GM21447 (cell line): ENCODE results near the gene ADCY4.

Experiments
- ATAC-seq: cut with Tn5 transposase; IDR thresholded peaks from one replicate; pipeline ENCODE4 v1.9.1; 2021; ENCODE audit not compliant: unreplicated experiment

ADCY4 gene

DNA sequence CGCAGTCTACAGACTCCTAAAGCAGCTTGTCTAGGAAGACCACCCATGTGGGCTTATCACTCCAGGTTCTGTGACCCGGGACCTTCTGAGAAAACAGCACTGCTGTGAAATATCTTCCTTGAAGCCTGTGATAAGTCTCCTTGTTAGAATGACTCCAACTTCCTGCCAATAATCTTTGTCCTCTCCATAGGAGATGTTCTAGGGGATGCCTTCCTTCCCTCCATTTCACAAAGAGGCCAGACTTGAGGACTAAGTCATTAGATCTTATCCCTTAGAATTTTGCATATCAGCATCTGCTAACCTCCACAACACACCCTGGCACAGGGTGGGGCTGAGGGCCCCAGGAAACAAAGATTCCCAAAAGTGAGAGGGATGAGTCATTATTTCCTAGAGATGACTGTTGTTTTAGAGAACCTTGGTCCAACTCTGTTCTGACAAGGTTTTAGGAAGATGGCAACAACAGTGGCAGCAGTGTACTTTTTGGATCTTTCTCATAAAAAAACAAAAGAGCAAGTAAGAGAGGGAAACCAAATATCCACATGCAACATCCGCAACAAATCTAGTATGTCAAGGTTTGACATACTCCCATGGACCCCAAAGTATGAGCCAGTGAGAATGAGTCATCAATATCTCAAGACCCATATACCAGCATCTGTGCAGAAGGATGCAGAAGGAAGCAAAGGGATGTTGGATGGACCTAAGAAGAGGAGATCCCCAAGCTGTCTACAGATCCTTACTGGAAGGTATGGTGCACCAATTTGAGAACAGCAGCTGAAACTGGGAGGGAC lies 17.5 kb downstream of the ADCY4 start:
- no peak for ATAC-seq

- no peak for ATAC-seq
These were observed 18.3 kb downstream of the ADCY4 start for GRCh38 chr14:24316597-24316950.

DNA sequence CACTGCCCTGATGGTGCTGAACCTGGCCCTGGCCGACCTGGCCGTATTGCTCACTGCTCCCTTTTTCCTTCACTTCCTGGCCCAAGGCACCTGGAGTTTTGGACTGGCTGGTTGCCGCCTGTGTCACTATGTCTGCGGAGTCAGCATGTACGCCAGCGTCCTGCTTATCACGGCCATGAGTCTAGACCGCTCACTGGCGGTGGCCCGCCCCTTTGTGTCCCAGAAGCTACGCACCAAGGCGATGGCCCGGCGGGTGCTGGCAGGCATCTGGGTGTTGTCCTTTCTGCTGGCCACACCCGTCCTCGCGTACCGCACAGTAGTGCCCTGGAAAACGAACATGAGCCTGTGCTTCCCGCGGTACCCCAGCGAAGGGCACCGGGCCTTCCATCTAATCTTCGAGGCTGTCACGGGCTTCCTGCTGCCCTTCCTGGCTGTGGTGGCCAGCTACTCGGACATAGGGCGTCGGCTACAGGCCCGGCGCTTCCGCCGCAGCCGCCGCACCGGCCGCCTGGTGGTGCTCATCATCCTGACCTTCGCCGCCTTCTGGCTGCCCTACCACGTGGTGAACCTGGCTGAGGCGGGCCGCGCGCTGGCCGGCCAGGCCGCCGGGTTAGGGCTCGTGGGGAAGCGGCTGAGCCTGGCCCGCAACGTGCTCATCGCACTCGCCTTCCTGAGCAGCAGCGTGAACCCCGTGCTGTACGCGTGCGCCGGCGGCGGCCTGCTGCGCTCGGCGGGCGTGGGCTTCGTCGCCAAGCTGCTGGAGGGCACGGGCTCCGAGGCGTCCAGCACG lies 18.9 kb downstream of the ADCY4 start:
- ATAC-seq: no peak

GRCh38 chr14:24315243-24315806 lies 19.5 kb downstream of the ADCY4 start:
- ATAC-seq: no peak

DNA sequence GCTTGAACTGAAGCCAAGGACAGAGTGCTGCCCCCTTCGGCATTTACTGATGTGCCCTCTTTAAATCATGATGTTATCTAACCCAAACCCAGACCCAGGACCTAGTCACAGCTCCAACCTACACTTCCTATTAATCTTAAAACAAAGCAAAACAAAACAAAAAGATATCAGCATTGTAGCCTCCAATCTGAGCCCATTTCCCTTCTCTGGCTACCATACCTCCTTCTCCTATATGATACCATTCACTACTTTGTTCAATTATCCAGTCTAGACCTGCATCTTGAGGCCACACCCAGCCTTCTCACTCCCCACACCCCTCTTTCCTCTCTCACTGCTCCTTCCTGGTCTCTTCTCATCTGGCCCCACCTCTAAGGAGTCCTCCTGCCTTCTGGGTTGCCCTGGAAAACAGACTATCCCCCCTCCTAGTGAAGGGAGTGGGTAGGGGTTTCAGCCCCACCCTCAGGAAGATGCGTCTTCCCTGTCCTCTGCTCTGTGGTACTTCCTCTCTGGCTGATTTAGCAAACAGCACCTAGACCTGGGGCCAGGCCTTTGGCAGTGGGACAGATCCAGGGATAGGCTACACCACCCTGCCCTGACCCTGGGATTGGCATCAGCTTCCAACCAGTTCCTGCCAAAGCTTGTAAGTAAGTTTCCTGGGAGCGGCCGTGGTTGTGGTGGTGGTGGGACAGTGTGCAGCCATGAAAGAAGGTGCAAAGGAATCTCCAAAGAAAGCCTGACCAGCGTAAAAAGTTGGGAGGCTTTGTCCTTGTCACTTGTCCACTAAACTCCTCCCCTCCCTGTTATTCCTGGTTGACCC lies 20.3 kb downstream of the ADCY4 start:
- ATAC-seq: no peak

GRCh38 chr14:24313913-24314312 lies 21.0 kb downstream of the ADCY4 start:
- ATAC-seq: no peak

- ATAC-seq: no peak
These were observed 21.9 kb downstream of the ADCY4 start for GRCh38 chr14:24312736-24313507.

GRCh38 chr14:24311837-24312615 lies 22.8 kb downstream of the ADCY4 start:
- no peak for ATAC-seq

GRCh38 chr14:24310646-24311604 lies 23.9 kb downstream of the ADCY4 start, which contains the start of gene LTB4R:
TSS of gene LTB4R (plus strand) at chr14:24311502. CDS start at chr14:24315652, 4,150 bp downstream.
- peak; percentile 58 for ATAC-seq

GRCh38 chr14:24310265-24310645 lies 24.6 kb downstream of the ADCY4 start:
- no peak for ATAC-seq

DNA sequence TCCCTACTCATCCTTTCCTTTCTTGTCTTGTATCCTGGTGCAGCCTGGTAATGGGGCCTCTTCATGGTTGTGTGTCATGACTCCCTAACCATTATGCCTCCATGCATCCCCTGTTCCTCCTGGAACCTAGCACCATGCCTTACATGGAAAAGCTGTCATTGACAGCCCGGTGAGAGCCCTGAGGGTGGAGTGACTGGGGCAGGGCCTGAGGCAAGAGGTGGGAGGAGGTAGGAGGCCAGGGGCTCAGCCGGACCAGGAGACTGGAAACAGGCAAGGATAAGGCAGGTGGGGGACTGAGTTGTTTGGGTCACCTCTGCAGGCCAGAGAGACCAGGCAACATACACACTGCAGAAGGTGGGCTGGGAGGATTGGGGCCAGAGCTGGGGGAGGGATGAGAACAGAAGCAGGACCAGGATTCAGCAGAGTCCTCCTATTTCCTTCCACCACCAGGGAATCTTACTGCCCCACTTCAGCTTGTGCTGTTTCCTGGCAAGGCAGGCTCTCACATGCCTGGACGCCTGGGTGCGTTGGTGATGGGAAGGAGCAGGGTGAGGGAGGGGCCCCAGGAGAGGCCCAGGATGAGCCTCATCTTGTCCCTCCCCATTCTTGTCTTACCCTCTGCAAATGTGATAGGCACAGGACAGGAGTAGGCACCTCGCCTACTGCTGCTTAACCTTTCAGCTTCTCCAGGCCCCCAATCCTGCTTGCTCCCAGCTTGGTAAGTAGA lies 25.2 kb downstream of the ADCY4 start, which contains the start of gene LTB4R2:
TSS of gene LTB4R2 (plus strand) at position 603 of the 727 bp plus-strand sequence. CDS start 525 bp downstream, outside the sequence.
- ATAC-seq: no peak

- no peak for ATAC-seq
These were observed 26.3 kb downstream of the ADCY4 start for GRCh38 chr14:24308342-24309124.

- ATAC-seq: no peak
These were observed 27.1 kb downstream of the ADCY4 start, which contains the start of gene CIDEB for GRCh38 chr14:24307575-24308341. TSS of gene CIDEB (minus strand) at chr14:24307977. CDS start at chr14:24307858, 119 bp downstream.

GRCh38 chr14:24307156-24307574 lies 27.7 kb downstream of the ADCY4 start:
- no peak for ATAC-seq

- no peak for ATAC-seq
These were observed 30.9 kb downstream of the ADCY4 start for GRCh38 chr14:24304019-24304387.
